Activated CD4-positive, alpha-beta memory T cell treated with anti-CD3 and anti-CD28 coated beads for 36 hours (primary cell): Measurements from ENCODE around the gene FZD4. TPM values are rescaled to one million over a fixed set of nuclear protein-coding genes. Genes with fewer than 3 reads are reported as not detected.
"Not testable (repeated sequence)": the region's sequence is repeated elsewhere in the genome, so short reads cannot be mapped to it uniquely, and the experiment has no call there.

ENCODE experiments used
- CTCF ChIA-PET: fragments of 350-600 bp; sonication (Branson Sonifier 250); formaldehyde crosslinking; loops from one replicate; lab custom pipeline; 2021; ENCODE audit warnings: antibody characterized with exemption, inconsistent platforms; lab: Charles Lee
- POLR2A ChIA-PET: fragments of 350-600 bp; sonication (Branson Sonifier 250); formaldehyde crosslinking; loops from one replicate; lab custom pipeline; 2021; ENCODE audit warnings: antibody characterized with exemption; lab: Charles Lee
- DNase-seq: peaks from one replicate; pipeline ENCODE4 v3.0.0-alpha.2; 2020
- H3K27ac Mint-ChIP-seq: one replicate; pipeline ENCODE4 v1.8.0; 2021; ENCODE audit warnings: mixed read lengths
- H3K27me3 Mint-ChIP-seq: one replicate; pipeline ENCODE4 v1.8.0; 2021; ENCODE audit warnings: mixed read lengths
- H3K36me3 Mint-ChIP-seq: one replicate; pipeline ENCODE4 v1.8.0; 2021; ENCODE audit warnings: mixed read lengths
- H3K4me1 Mint-ChIP-seq: one replicate; pipeline ENCODE4 v1.8.0; 2021; ENCODE audit warnings: low read depth, mixed read lengths
- H3K4me3 Mint-ChIP-seq: one replicate; pipeline ENCODE4 v1.8.0; 2021; ENCODE audit warnings: mild to moderate bottlenecking, mixed read lengths
- H3K9me3 Mint-ChIP-seq: one replicate; pipeline ENCODE4 v1.8.0; 2021; ENCODE audit warnings: mixed read lengths
- intact Hi-C: fragments of 100-400 bp; cut with micrococcal nuclease; formaldehyde crosslinking; loops from one replicate; pipeline ENCODE4 v1.15.1; 2023
- total RNA-seq, 2 experiments: library from RNA; stranded (reverse); gene quantifications; one replicate each; pipeline ENCODE4 v1.2.3, GENCODE V29; 2021

Gene FZD4
- total RNA-seq = under 1 TPM; 0.33 to 0.36 TPM

DNA sequence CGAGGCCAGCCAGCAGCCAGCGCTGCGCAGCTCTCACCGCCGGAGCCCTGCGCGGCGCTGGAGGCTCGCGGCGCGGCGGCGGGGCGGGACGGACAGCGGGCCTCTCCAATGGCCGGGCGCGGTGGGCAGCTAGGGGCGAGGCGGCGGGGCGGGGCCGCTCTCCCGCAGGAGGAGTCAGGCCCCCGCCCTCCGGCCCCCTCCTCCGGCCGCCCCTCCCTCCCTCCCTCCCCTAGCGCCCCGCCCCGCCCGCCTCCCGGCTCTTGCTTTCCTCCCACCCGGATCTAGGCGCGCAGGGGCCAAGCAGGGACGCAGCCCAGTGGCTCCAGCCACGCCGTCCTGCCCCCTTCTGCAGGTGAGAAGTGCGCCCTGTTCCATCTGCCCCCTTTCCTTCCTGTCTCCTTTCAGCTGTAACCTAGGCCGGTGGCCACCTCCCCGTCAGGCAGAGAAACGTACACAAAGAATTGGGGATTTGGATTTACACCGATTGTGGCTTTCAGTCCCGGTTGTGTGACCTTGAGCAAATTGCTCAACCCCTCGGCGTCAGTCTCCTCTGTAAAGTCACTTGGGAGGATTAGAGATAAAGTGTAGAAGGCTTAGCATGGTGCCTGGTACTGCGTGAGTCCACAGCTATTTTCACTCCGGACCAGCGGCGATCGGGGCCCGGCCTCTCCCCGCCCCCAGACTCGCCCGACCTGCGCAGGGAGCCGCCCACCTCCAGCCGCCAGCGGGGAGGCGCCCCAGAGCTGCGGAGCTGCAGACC lies at the start of gene FZD4:
TSS of gene FZD4 (minus strand) at position 35 of the 760 bp plus-strand sequence. CDS start 310 bp downstream, outside the sequence.
- Mint-ChIP-seq H3K27ac (no peak within 1 kb of the TSS), H3K4me3 (peak within 1 kb of the TSS; percentile 77), H3K36me3 (no peaks in the 10 kb centered on the region), H3K27me3 (peaks cover 34% of the 10 kb centered on the region), H3K4me1 (peaks cover 9% of the 10 kb centered on the region), H3K9me3 (no peaks in the 10 kb centered on the region)
- peak; percentile 71 for DNase-seq
- ChIA-PET POLR2A (interaction anchor here (0.6 kb wide), 1 partner anchor 50 kb away, joined by 3 read pairs; no protein-coding TSS in a partner anchor), CTCF (interaction anchor here (0.6 to 3.3 kb wide), 6 partner anchors 10 to 362 kb away, joined by 3 to 18 read pairs (median 4); no protein-coding TSS in a partner anchor)
- intact Hi-C loops = loop anchor here (2.0 kb wide), 1 partner anchor 81 kb away; the partner anchor contains the start of gene TMEM135

DNA sequence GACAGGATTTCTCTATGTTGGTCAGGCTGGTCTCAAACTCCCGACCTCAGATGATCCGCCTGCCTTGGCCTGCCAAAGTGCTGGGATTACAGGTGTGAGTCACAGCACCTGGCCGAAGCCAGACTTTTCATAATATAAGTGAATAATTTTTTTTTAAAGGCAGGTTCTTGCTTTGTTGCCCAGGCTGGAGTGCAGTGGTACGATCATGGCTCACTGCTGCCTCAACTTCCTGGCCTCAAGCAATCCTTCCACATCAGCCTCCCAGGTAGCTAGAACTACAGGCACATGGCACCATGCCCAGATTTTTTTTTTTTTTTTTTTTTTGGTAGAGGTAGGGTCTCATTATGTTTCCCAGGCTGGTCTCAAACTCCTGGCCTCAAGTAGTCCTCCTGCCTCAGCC lies 49.1 kb upstream of the FZD4 start:
- DNase-seq, H3K36me3 Mint-ChIP-seq, H3K4me3 Mint-ChIP-seq, intact Hi-C loops, H3K4me1 Mint-ChIP-seq, CTCF ChIA-PET, POLR2A ChIA-PET, H3K27ac Mint-ChIP-seq, H3K9me3 Mint-ChIP-seq, H3K27me3 Mint-ChIP-seq: not testable (repeated sequence)

DNA sequence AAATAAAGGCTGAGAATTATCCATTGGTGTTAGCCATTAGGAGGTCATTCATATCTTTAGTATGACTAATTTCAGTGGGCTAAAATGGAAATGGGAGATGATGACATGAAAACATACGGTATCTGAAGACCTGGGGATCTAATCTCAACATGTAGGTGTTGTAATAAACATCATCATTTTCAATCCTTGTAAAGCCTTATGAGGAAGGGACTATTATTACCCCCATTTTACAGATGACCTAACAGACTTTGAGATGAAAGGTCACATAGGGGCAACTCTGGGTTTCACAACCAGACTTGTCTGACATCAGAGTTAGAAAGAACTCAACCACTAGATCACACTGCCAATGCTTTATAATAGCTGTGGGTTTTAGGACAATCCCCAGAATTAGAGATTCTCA lies 47.7 kb upstream of the FZD4 start:
- no peaks in the 10 kb centered on the region for H3K4me1 Mint-ChIP-seq
- peaks cover 2% of the 10 kb centered on the region for H3K27me3 Mint-ChIP-seq
- no peak overlapping the region for H3K27ac Mint-ChIP-seq
- CTCF ChIA-PET = no interaction called here
- no peaks in the 10 kb centered on the region for H3K9me3 Mint-ChIP-seq
- no peak for DNase-seq
- POLR2A ChIA-PET = no interaction called here
- intact Hi-C loops = no loop called here
- no peak overlapping the region for H3K4me3 Mint-ChIP-seq
- no peaks in the 10 kb centered on the region for H3K36me3 Mint-ChIP-seq

DNA sequence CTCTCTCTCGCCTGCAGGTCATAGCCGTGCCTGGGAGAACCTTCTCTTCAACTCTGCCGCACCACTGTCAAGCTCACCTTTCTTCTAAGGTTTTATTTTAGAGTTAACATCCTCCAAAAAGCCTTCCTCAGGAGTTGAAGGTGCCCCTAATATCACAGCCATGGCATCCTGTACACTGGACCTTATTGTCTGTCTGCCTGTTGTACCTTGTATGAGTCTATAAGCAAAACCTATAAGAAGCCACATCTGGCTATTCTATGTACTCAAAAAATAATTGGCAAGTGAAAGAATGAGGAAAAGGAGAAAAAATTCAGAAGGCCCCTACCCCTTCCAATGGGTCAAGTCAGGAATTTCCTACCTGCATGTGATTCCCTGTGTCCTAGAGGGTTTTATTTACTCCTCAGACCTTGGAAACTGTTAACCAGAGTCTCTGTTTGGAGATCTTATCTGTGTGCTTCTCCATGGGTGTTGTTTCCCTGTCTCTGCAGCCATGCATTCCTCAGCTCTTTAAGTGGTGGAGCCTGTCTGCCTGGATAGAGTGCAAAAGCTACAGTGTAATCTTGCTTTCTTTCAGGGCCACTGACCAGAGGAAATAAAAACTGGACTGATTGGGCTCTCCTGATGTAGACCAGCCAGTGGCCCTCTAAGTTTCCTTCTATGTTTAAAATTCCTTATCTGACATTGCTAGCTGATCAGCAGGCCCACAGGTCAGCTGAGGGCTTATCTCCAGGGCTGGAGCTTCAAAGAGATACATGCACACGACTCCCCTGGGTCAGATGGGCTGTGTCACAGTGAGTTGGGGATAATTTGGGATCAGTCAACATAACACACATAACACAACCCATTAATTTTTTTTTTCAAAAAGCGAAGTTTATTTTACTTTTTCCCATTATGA lies 44.9 kb upstream of the FZD4 start:
- Mint-ChIP-seq H3K36me3 (no peaks in the 10 kb centered on the region), H3K9me3 (no peaks in the 10 kb centered on the region), H3K4me3 (no peak overlapping the region), H3K27me3 (no peaks in the 10 kb centered on the region), H3K4me1 (no peaks in the 10 kb centered on the region), H3K27ac (no peak overlapping the region)
- ChIA-PET POLR2A (no interaction called here), CTCF (interaction anchor here (0.8 to 1.3 kb wide), 3 partner anchors 20 to 283 kb away, joined by 3 to 4 read pairs (median 3); no protein-coding TSS in a partner anchor)
- intact Hi-C loops = no loop called here
- DNase-seq = no peak

DNA sequence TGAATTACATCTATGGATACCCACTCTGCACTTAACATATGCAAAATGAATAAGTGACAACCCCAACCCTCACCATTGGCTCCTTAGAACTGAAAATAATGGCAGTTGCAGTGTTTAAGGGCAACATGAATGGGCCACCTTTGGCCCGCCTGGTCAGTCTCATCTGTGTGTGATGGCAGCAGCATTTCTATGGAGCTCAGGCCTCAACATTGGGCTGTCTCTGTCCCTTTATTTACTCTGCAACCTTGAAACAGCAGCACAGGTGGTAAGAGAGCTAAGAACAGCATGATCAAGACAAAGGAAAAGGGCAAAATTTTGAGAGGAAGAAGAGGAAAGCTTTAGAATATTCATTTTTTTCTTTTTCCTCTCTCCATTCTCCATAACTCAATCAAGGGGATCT lies 44.2 kb upstream of the FZD4 start:
- CTCF ChIA-PET = interaction anchor here (0.8 to 1.3 kb wide), 2 partner anchors 19 to 60 kb away, joined by 3 to 4 read pairs; no protein-coding TSS in a partner anchor
- Mint-ChIP-seq H3K4me3 (no peak overlapping the region), H3K36me3 (no peaks in the 10 kb centered on the region), H3K27ac (no peak overlapping the region), H3K4me1 (no peaks in the 10 kb centered on the region), H3K27me3 (no peaks in the 10 kb centered on the region), H3K9me3 (no peaks in the 10 kb centered on the region)
- POLR2A ChIA-PET = no interaction called here
- intact Hi-C loops = no loop called here
- no peak for DNase-seq

DNA sequence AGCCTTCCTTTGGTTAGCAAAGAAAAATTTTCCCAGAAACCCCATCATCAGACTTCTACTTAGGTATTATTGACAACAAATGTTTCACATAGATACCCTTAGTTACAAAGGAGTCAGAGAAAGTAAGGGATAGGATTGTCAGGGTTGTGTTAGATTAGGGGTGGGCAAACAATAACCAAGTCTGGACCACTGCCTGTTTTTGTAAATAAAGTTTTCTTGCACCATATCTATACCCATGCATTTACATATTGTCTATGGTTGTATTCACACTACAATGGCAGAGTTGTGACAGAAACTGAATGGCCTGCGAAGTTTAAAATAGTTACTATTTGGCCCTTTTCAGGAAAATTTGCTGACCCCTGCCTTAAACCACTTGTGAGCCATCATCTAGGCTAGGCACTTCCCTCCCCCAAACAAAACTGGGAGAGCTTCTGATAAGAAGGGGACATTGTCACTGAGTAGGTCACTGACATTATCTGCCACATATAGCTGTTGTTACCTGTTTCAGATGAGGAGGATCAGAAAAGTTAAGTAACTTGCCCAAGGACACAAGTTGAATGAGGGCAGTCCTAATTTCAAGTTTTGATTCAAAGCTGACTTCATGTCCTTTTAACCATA lies 41.9 kb upstream of the FZD4 start:
- no peak for DNase-seq
- H3K27me3 Mint-ChIP-seq = no peaks in the 10 kb centered on the region
- ChIA-PET CTCF (interaction anchor here (0.7 to 1.0 kb wide), 2 partner anchors 58 to 1267 kb away, joined by 3 read pairs; no protein-coding TSS in a partner anchor), POLR2A (no interaction called here)
- no peak overlapping the region for H3K27ac Mint-ChIP-seq
- H3K4me3 Mint-ChIP-seq = no peak overlapping the region
- intact Hi-C loops = no loop called here
- no peaks in the 10 kb centered on the region for H3K4me1 Mint-ChIP-seq
- no peaks in the 10 kb centered on the region for H3K9me3 Mint-ChIP-seq
- H3K36me3 Mint-ChIP-seq = no peaks in the 10 kb centered on the region

DNA sequence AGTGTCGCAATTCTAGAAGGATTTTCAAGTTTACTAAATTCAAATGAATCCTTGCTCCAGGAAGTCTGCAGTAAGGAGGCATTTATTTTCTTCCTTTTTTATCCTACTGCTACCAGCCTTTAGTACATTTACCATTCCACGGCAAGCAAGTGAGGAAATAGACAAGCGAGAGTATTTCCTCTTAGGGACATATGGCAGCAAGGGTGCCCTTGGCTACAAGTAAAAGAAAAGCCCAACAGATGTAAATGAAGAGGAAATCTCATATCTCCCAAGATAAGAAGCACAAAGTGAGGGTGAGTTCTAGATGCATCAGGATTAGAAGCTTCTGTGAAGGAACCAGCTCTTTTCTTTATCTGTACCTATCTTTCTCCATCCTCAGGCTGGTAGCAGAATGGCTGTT lies 37.8 kb upstream of the FZD4 start:
- H3K4me3 Mint-ChIP-seq = no peak overlapping the region
- H3K27ac Mint-ChIP-seq = no peak overlapping the region
- intact Hi-C loops = no loop called here
- DNase-seq = no peak
- no peaks in the 10 kb centered on the region for H3K36me3 Mint-ChIP-seq
- CTCF ChIA-PET = interaction anchor here (1.2 to 3.1 kb wide), 2 partner anchors 9 to 298 kb away, joined by 3 to 36 read pairs; no protein-coding TSS in a partner anchor
- H3K9me3 Mint-ChIP-seq = no peaks in the 10 kb centered on the region
- H3K27me3 Mint-ChIP-seq = peaks cover 2% of the 10 kb centered on the region
- POLR2A ChIA-PET = no interaction called here
- H3K4me1 Mint-ChIP-seq = no peaks in the 10 kb centered on the region

DNA sequence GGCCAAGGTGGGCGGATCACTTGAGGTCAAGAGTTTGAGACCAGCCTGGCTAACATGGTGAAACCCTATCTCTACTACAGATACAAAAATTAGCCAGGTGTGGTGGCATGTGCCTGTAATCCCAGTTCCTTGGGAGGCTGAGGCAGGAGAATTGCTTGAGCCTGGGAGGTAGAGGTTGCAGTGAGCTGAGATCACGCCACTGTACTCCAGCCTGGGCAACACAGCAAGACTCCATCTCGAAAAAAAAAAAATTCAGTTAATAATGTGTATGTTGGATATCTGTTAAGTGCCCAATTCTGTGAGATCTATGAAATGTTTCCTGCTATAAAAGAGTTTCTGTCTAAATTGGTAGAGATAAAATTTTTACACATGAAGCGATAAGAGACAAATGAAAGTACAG lies 37.1 kb upstream of the FZD4 start:
- CTCF ChIA-PET = interaction anchor here (0.9 to 1.2 kb wide), 2 partner anchors 8 to 34 kb away, joined by 3 read pairs; no protein-coding TSS in a partner anchor
- H3K4me1 Mint-ChIP-seq, H3K4me3 Mint-ChIP-seq, H3K27me3 Mint-ChIP-seq, POLR2A ChIA-PET, H3K9me3 Mint-ChIP-seq, H3K36me3 Mint-ChIP-seq, DNase-seq, intact Hi-C loops, H3K27ac Mint-ChIP-seq: not testable (repeated sequence)

DNA sequence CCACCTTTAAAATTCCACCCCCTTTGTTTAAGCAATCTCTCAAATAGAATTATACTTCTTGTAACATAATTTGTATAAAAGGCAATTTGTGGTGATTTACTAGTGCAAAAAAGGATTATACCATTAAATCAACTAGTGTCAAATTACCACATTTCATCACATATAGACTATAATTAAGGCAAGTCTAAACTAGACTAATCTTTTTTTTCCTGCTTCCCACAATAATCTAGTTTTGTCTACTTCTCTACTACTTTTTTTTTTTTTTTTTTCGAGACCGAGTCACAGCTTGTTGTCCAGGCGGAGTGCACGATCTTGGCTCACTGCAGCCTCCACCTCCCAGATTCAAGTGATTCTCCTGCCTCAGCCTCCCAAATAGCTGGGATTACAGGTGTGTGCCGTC lies 36.1 kb upstream of the FZD4 start:
- peaks cover 2% of the 10 kb centered on the region for H3K27me3 Mint-ChIP-seq
- no peak for DNase-seq
- H3K9me3 Mint-ChIP-seq = no peaks in the 10 kb centered on the region
- H3K4me3 Mint-ChIP-seq = no peak overlapping the region
- ChIA-PET POLR2A (no interaction called here), CTCF (interaction anchor here (0.9 kb wide), 1 partner anchor 33 kb away, joined by 3 read pairs; no protein-coding TSS in a partner anchor)
- H3K36me3 Mint-ChIP-seq = no peaks in the 10 kb centered on the region
- H3K4me1 Mint-ChIP-seq = no peaks in the 10 kb centered on the region
- intact Hi-C loops = no loop called here
- no peak overlapping the region for H3K27ac Mint-ChIP-seq

DNA sequence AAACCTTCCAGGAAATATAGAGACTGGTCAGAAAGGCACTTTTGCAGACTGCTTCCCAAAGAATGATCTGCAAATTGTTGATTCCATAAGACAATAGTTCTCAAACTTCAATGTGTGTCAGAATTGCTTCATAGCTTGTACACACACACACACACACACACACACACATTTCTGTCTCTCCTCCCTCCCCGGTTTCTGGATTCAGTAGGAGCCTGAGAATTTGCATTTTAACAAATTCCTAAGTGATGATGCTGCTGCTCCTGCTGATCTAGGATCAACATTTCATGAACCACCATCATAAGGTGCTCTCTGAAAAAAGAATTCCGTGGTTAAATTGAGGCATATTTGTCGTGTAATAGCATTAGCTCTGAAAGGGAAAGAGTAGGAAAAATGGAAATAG lies 35.3 kb upstream of the FZD4 start:
- no peaks in the 10 kb centered on the region for H3K36me3 Mint-ChIP-seq
- H3K9me3 Mint-ChIP-seq = no peaks in the 10 kb centered on the region

DNA sequence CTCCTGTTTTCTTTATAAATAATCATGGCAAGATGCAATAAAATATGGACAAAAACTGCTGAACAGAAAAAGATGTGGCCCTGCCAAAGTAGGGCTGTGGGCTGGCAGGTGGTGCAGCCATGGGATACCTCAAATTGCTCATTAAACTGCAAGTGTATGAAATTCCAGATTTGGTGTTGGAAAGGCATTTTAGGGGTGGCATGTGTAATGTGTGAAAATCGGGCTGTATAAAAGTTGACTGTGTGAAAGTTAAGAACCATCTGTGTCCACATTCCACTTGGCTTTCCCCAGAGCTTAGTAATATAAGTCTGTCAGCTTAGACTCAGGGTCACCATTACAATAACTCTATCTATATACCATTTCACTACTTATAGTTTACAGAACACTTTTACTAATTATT lies 34.8 kb upstream of the FZD4 start:
- DNase-seq = no peak
- Mint-ChIP-seq H3K27me3 (peaks cover 2% of the 10 kb centered on the region), H3K27ac (no peak overlapping the region), H3K4me1 (no peaks in the 10 kb centered on the region), H3K4me3 (no peak overlapping the region), H3K36me3 (no peaks in the 10 kb centered on the region), H3K9me3 (no peaks in the 10 kb centered on the region)
- CTCF ChIA-PET = no interaction called here
- intact Hi-C loops = no loop called here
- POLR2A ChIA-PET = no interaction called here

More for the DNA sequence above, 35.3 kb upstream of the FZD4 start:
- Mint-ChIP-seq H3K27me3 (peaks cover 2% of the 10 kb centered on the region), H3K4me1 (no peaks in the 10 kb centered on the region), H3K4me3 (no peak overlapping the region), H3K27ac (no peak overlapping the region)
- CTCF ChIA-PET = no interaction called here
- intact Hi-C loops = no loop called here
- POLR2A ChIA-PET = no interaction called here
- DNase-seq = no peak
